GM20000 (cell line): ENCODE measurements around the gene C1orf122.

Experiments used
- DNase-seq: peaks from one replicate; pipeline ENCODE4 v3.0.0; 2012; ENCODE audit warnings: low spot score
- CTCF ChIP-seq: IDR thresholded peaks from 2 replicates; pipeline ENCODE4 v1.5.1; 2012; ENCODE audit warnings: mild to moderate bottlenecking, control low read depth; ENCODE audit errors: extremely low read depth, missing control alignments

C1orf122 gene

DNA sequence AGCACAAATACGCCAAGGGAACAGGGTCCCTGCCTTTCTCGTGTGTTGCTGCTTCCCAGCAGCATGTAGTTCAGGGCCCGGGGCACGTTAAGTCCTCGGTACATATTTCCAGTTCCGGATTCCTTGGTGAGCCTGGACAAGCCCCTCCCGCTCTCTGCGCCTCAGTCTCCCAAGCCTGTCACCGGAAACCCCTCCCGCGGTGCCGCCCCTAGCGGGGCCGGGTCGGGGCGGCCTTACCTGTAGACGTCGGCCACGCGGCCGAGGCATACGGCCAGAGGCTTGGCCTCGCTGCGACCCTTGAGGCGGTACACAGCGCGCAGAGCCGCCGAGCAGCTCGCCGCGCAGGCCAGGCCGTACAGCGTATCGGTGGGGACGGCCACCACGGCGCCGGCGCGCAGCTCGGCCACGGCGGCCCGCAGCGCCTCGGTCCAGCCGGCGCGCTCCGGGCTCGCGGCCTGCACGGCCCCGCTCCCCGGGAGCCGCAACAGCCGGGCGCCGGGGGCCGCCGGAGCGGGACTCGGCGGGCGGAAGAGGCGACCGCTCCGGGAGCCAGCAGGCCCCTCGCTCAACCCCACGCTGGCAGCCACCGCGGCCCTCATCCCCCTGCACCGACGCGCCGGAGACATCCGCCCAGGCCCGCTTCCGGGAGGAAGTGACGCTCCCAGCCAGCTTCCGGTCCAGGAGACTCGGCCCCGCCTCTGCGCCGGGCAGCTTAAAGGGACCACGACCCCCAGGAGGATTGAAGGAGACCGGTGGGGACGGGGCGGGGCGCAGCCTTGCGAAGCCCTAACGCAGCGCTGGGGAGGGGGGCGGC, at the start of gene C1orf122, which contains the start of gene YRDC:
Gene C1orf122 (plus strand): TSS at position 236 of the 814 bp plus-strand sequence. CDS start 615 bp downstream, outside the sequence.
Gene YRDC (minus strand): TSS at position 654 of the 814 bp plus-strand sequence. CDS start 28 bp downstream, at position 626.
- peak; percentile 100 for DNase-seq
- no peak for TF ChIP-seq CTCF

DNA sequence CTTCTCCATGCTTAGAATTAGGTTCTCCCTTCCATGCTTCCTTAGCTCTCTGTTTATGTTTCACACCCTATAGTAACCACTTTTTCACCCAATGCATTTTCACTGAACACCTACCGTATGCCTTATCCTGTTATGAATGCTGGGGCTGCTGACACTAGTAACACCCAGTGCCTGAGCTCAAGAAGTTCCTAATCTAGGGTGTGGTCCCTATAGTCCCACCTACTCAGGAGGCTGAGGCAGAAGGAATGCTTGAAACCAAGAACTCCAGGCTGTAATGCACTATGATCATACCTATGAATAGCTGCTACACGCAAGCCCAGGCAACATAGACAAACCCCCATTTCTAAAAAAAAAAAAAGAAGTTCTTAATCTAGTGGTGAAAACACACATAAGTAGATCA, 48.1 kb upstream of the C1orf122 start:
- TF ChIP-seq CTCF: no peak
- DNase-seq: no peak

GRCh38 chr1:37761416-37762095, 46.0 kb upstream of the C1orf122 start:
- TF ChIP-seq CTCF: no peak

DNA sequence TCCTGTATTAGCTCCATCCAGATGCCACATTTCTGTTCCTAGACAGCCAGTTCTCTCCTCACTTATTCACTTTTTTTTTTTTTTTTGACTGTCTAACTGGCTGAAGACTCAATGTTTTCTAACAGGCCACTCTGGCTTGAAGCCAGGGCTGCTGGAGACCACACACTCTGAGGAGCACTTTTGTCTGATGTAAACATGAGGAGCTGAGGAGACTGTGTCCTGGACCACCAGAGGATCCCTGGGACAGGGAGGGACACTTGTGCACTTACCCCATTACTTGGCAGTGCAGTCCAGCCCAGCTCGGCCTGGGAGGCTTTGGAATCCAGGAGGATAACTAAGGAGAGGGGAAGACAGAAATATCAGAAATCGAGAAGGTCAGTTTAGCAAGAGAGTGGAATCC, 45.1 kb upstream of the C1orf122 start:
- DNase-seq: no peak
- TF ChIP-seq CTCF: no peak

More at GRCh38 chr1:37761416-37762095, 46.0 kb upstream of the C1orf122 start:
- no peak for DNase-seq

- no peak for TF ChIP-seq CTCF
- DNase-seq: no peak
These were observed 43.7 kb upstream of the C1orf122 start for GRCh38 chr1:37763791-37764413.

- DNase-seq: peak; percentile 80
- no peak for TF ChIP-seq CTCF
These were observed 43.2 kb upstream of the C1orf122 start for GRCh38 chr1:37764414-37764825.

DNA sequence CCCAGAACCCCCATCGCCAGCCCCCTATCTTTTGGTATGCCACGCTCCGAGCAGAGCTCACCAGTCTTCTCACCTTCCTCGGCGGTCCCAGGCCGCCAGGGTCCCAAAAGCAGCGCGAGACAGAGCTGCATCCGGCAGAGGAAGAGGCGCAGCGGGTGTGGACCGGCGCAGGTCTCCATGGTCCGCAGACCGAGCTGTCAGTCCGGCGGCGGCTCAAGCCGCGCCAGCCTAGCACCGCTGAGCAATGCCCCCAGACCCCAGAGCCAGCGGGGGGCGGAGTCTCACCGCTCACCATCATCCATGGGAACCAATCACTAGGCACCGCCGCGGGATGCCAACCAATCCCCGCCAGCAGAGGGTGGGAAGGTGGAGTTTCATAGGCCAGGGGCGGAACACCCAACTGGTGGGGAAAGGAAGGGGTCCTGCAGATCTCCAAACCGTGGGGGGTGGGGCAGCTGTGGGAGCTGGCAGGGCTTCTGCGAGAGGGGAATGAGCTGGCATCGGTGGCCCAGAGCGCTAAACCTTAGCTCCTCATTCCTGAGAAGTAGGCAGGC, 42.6 kb upstream of the C1orf122 start, which contains the start of gene EPHA10:
Gene EPHA10 (minus strand): TSS at position 233 of the 554 bp plus-strand sequence. CDS start 54 bp downstream, at position 179.
- no peak for DNase-seq
- TF ChIP-seq CTCF: no peak
